ENCODE data around the gene EPHB2. TPM values are rescaled to one million over a fixed set of nuclear protein-coding genes. Genes with fewer than 3 reads are reported as not detected.

EPHB2 gene
- total RNA-seq, 1 donor from 2014 or later = 3.9 TPM

DNA sequence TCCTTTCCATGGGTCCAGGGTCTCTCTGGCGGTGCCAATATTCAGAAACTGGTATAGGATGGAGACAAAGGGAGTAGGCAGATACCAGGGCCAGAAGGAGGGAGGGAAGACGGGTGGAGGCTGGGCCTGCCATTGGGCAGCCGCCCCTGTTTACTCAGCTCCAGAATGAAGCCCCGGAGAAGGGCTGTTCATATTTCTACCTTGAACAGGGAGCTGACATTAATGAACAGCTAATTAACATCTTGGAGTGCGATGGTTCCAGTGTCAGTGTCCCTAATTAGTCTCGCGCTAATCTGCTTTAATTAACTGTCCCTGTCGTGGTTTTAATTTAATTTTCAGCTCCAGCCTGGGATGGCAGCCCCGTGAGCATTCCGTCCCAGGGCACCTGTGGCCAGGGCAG, 113.8 kb downstream of the EPHB2 start:
- DNase-seq (ENCODE audit: extremely low spot score in 2 of 2) = no peak
- TF ChIP-seq POLR2A (IDR thresholded peaks at IDR 0.05) (no peak), POLR2AphosphoS5 (IDR thresholded peaks at IDR 0.05; ENCODE audit: insufficient read depth in 1 of 2, low read depth in 1 of 2) (no peak)
- TF ChIP-seq, protein P1, sequence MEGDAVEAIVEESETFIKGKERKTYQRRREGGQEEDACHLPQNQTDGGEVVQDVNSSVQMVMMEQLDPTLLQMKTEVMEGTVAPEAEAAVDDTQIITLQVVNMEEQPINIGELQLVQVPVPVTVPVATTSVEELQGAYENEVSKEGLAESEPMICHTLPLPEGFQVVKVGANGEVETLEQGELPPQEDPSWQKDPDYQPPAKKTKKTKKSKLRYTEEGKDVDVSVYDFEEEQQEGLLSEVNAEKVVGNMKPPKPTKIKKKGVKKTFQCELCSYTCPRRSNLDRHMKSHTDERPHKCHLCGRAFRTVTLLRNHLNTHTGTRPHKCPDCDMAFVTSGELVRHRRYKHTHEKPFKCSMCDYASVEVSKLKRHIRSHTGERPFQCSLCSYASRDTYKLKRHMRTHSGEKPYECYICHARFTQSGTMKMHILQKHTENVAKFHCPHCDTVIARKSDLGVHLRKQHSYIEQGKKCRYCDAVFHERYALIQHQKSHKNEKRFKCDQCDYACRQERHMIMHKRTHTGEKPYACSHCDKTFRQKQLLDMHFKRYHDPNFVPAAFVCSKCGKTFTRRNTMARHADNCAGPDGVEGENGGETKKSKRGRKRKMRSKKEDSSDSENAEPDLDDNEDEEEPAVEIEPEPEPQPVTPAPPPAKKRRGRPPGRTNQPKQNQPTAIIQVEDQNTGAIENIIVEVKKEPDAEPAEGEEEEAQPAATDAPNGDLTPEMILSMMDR (IDR thresholded peaks at IDR 0.05) = no peak
- H3K4me3 ChIP-seq = no peak overlapping the region
- H3K27me3 ChIP-seq = no peaks in the 10 kb centered on the region
- intact Hi-C loops (cut with DNase I) = no loop called here
- no peaks in the 10 kb centered on the region for H3K9me3 ChIP-seq
- H3K27ac ChIP-seq = no peak overlapping the region
- H3K4me1 ChIP-seq = peaks cover 28% of the 10 kb centered on the region
- H3K36me3 ChIP-seq = no peaks in the 10 kb centered on the region

DNA sequence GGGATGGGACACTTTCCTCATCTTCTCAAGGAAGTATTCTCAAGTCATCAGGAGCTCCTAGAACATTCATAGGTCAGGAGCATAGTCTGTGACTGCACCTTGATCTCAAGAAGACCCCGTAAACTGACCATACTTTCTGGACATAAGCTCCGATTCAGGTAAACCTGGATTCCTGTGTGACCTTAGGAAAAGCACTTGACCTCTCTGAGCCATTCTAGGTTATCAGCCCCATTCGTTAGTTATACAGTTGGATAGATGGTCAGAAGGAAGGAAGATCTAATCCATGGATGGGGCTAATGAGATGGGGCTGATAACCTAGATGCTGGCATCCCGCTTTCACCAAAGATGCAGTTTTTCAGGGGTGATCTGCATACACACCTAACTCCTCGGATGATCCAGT, 114.3 kb downstream of the EPHB2 start:
- H3K4me3 ChIP-seq = no peak overlapping the region
- H3K27ac ChIP-seq = no peak overlapping the region
- no peaks in the 10 kb centered on the region for H3K9me3 ChIP-seq
- intact Hi-C loops (cut with DNase I) = no loop called here
- no peak for DNase-seq (ENCODE audit: extremely low spot score in 2 of 2)
- no peaks in the 10 kb centered on the region for H3K36me3 ChIP-seq
- peaks cover 33% of the 10 kb centered on the region for H3K4me1 ChIP-seq
- TF ChIP-seq, protein P1 (IDR thresholded peaks at IDR 0.05) = no peak
- TF ChIP-seq POLR2A (IDR thresholded peaks at IDR 0.05) = no peak
- no peak for TF ChIP-seq POLR2AphosphoS5 (IDR thresholded peaks at IDR 0.05; ENCODE audit: insufficient read depth in 1 of 2, low read depth in 1 of 2)
- no peaks in the 10 kb centered on the region for H3K27me3 ChIP-seq

DNA sequence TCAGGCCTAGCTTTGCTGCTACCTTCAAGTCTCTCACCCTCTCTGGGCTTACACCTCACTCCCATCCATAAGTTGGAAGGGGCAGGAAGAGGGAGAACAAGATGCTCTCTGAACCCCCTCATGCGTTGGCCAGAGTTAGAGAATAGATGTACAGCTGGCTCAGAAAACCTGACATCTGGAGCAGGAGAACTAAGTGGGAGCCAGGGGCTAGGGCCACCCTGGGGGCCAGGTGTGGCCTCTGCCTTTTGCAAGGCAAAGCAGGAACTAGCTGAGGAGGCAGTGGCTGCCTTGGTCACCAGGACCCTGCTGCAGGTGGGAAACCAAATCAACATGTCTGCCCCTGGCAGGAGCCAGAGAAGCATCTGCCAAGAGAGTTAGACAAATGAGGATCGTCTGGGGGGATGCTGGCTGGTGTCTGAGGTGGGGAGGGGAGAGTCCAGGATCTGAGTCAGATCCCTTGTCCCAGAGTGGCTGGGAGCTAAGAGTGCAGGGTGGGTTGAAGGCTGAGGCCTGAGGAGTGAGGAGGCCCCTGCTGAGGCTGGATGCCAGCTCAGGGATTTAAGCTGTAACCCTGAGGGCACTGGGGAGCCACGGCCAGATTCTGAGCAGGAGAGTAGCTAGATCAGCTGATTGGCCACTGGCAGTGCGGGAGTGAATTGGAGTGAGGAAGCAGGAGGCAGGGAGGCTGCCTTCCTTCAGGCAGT, 115.0 kb downstream of the EPHB2 start:
- H3K36me3 ChIP-seq = no peaks in the 10 kb centered on the region
- TF ChIP-seq, protein P1 (IDR thresholded peaks at IDR 0.05) = no peak
- TF ChIP-seq POLR2A (IDR thresholded peaks at IDR 0.05) = no peak
- TF ChIP-seq POLR2AphosphoS5 (IDR thresholded peaks at IDR 0.05; ENCODE audit: insufficient read depth in 1 of 2, low read depth in 1 of 2) = no peak
- no peaks in the 10 kb centered on the region for H3K9me3 ChIP-seq
- intact Hi-C loops (cut with DNase I) = no loop called here
- H3K4me1 ChIP-seq = peaks cover 35% of the 10 kb centered on the region
- no peak for DNase-seq (ENCODE audit: extremely low spot score in 2 of 2)
- no peak overlapping the region for H3K27ac ChIP-seq
- H3K27me3 ChIP-seq = no peaks in the 10 kb centered on the region
- no peak overlapping the region for H3K4me3 ChIP-seq

DNA sequence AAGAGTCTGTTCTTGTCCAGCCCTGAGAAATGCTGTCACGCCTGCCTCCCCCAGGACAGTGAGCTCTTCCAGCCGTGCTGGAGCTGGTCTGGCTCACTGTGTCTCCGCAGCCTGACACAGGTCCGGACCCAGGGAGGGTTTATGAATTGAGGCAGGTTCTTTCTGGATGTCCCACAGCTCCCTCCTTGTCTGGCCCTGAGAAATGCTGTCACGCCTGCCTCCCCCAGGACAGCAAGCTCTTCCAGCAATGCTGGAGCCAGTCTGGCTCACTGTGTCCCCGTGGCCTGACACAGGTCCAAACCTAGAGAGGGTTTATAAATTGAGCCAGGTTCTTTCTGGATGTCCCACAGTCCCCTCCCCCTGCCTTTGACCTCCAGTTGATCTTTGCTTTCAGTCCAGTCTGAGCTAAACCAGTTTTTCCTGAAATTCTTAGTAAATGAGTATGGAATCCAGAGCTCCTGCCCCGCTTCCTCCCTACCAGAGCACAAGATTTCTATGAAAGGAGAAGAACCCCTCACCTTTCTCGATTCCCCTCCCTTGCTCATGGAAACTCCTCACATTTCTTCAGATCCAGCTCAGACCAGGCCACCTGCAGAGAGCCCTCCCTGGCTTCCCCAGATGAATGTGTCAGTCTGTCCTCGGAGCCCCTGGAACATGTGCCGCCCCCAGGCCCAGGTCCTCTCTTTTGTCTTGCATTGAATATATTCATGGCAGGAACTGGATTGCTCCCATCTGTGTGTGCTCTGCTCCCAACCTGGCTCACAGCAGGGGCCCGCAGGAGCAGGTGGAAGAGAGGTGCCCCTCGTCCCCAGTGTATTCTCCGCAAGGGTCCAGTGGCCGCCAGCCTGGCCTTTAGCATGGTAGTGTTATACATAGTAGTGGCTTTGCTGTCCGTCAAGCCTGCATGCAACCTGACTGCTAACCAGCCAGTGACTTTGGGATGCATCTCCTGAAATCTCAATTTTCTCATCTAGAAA, 116.3 kb downstream of the EPHB2 start:
- H3K9me3 ChIP-seq = no peaks in the 10 kb centered on the region
- H3K27me3 ChIP-seq = no peaks in the 10 kb centered on the region
- H3K4me3 ChIP-seq = no peak overlapping the region
- no peaks in the 10 kb centered on the region for H3K36me3 ChIP-seq
- intact Hi-C loops (cut with DNase I) = no loop called here
- TF ChIP-seq, protein P1 (IDR thresholded peaks at IDR 0.05) = no peak
- peak in 1 of 2 donors; percentile 36 for TF ChIP-seq POLR2AphosphoS5 (IDR thresholded peaks at IDR 0.05; ENCODE audit: insufficient read depth in 1 of 2, low read depth in 1 of 2)
- no peak for DNase-seq (ENCODE audit: extremely low spot score in 2 of 2)
- peaks cover 35% of the 10 kb centered on the region for H3K4me1 ChIP-seq
- H3K27ac ChIP-seq = no peak overlapping the region

Data from vagina (tissue), 2 donors.